ENCODE measurements around the gene PCDH9.

Gene PCDH9

DNA sequence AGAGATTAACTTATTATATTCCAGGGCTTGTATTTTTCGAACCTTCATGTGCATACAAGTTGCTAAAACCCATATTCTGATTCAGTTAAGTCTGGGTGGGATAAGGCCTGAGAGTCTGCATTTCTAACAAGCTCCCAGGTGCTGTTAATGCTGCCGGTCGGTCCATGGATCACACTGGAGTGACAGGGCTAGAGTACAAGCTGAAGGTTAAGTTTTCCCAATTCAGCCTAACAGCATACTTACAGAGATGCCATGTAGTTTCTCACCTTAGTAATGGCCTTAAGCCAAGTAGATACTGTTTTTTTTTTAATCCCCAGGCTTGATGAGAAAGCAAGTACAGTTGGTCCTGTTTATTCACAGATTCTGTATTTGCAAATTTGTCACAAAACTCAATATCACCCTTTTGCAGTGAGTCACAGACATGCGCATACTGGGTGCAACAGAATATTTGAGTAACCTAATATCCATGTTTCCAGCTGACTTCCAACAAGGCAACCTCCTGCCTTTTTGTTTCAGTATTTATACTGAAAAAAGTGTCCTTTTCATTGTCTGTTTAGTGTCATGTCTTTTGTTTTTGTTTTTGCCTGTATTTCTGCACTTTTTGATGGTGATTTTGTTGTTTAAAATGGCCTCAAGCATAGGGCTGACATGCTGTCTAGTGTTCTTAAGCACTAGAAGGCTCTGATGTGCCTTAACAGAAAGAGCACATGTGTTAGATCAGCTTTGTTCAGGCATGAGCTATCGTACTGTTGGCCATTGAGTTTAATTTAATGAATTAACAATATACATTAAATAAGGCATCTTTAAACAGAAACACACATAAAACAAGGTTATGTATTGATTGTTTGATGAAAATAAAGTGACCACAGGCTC lies 875.0 kb downstream of the PCDH9 start:
- TF ChIP-seq, protein P1, sequence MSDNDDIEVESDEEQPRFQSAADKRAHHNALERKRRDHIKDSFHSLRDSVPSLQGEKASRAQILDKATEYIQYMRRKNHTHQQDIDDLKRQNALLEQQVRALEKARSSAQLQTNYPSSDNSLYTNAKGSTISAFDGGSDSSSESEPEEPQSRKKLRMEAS (IDR thresholded peaks at IDR 0.05; ENCODE audit: low read depth, low read length) = no peak
- no peak for TF ChIP-seq POLR2A (IDR thresholded peaks at IDR 0.05; ENCODE audit: extremely low read depth, insufficient read length)
- TF ChIP-seq CTCF (IDR thresholded peaks at IDR 0.05; ENCODE audit: low read depth, low read length) = no peak
- no peak for TF ChIP-seq MYC (IDR thresholded peaks at IDR 0.05; ENCODE audit: low read depth, low read length)
- no peak for DNase-seq (ENCODE audit: low read depth)
- no peak overlapping the region for H3K4me3 ChIP-seq (ENCODE audit: low read depth, low read length)

- DNase-seq (ENCODE audit: low read depth) = no peak
These were observed 876.5 kb downstream of the PCDH9 start for GRCh38 chr13:66353664-66354063.

GRCh38 chr13:66349966-66350365 lies 880.2 kb downstream of the PCDH9 start:
- TF ChIP-seq, protein P1 (IDR thresholded peaks at IDR 0.05; ENCODE audit: low read depth, low read length) = no peak
- no peak for TF ChIP-seq CTCF (IDR thresholded peaks at IDR 0.05; ENCODE audit: low read depth, low read length)
- TF ChIP-seq MYC (IDR thresholded peaks at IDR 0.05; ENCODE audit: low read depth, low read length) = no peak
- TF ChIP-seq POLR2A (IDR thresholded peaks at IDR 0.05; ENCODE audit: extremely low read depth, insufficient read length) = no peak
- no peak for DNase-seq (ENCODE audit: low read depth)

More at GRCh38 chr13:66353664-66354063, 876.5 kb downstream of the PCDH9 start:
- no peak overlapping the region for H3K4me3 ChIP-seq (ENCODE audit: low read depth, low read length)
- TF ChIP-seq POLR2A (IDR thresholded peaks at IDR 0.05; ENCODE audit: extremely low read depth, insufficient read length) = no peak
- TF ChIP-seq, protein P1 (IDR thresholded peaks at IDR 0.05; ENCODE audit: low read depth, low read length) = no peak
- no peak for TF ChIP-seq MYC (IDR thresholded peaks at IDR 0.05; ENCODE audit: low read depth, low read length)
- no peak for TF ChIP-seq CTCF (IDR thresholded peaks at IDR 0.05; ENCODE audit: low read depth, low read length)

DNA sequence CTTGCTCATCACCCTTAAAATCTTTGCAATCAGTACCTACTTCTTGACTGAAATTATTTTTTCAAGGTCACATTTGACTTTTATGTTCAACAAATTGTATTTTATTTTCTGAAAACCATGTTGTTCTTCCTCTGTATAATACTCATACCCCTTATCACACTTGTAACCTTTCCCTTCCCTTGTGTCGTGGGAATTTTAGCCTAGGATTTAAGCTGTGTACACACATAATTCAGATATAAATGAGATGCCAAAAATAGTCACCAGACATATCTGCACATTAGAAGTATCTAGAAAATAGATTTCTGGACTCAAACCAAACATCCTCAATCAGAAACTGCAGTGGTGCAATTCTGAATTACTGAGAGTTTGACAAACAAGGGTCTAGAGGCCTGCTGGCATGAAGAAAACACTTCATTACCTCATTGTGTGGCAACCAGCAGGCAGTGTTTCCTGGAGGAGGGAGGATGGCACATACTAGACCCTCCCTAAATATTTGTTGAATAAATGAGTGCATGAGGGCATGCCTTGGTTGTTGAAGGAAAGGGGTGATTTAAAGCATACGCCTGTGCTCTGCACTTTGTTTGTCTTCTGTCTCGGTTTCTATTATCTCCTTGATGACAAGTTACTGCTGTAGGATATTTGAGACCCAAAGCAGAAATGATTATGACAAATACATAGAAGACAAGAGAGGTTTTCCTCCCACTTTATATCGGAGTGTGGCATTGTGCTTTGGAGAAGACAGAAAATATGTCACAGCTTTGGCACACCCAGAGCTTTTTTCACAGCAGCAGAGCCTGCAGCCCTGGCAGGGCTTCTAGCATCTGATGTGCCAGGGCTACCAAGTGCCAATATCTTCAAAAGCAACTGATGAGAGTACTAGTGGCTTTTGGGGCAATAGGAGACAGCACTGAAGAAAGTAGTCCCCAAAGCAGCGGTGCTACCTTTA lies 881.1 kb downstream of the PCDH9 start:
- no peak for DNase-seq (ENCODE audit: low read depth)
- no peak for TF ChIP-seq CTCF (IDR thresholded peaks at IDR 0.05; ENCODE audit: low read depth, low read length)
- no peak for TF ChIP-seq POLR2A (IDR thresholded peaks at IDR 0.05; ENCODE audit: extremely low read depth, insufficient read length)
- TF ChIP-seq, protein P1 (IDR thresholded peaks at IDR 0.05; ENCODE audit: low read depth, low read length) = no peak
- no peak for TF ChIP-seq MYC (IDR thresholded peaks at IDR 0.05; ENCODE audit: low read depth, low read length)
- H3K4me3 ChIP-seq (ENCODE audit: low read depth, low read length) = no peak overlapping the region

More at GRCh38 chr13:66349966-66350365, 880.2 kb downstream of the PCDH9 start:
- no peak overlapping the region for H3K4me3 ChIP-seq (ENCODE audit: low read depth, low read length)

- no peak overlapping the region for H3K4me3 ChIP-seq (ENCODE audit: low read depth, low read length)
- TF ChIP-seq, protein P1 (IDR thresholded peaks at IDR 0.05; ENCODE audit: low read depth, low read length) = no peak
- TF ChIP-seq MYC (IDR thresholded peaks at IDR 0.05; ENCODE audit: low read depth, low read length) = no peak
- no peak for TF ChIP-seq CTCF (IDR thresholded peaks at IDR 0.05; ENCODE audit: low read depth, low read length)
- no peak for TF ChIP-seq POLR2A (IDR thresholded peaks at IDR 0.05; ENCODE audit: extremely low read depth, insufficient read length)
- no peak for DNase-seq (ENCODE audit: low read depth)
These were observed 882.5 kb downstream of the PCDH9 start for GRCh38 chr13:66347486-66348117.
